Activated gamma-delta T cell (primary cell): ENCODE data around the gene FLAD1.

ENCODE experiments used
- DNase-seq: peaks from one replicate; lab custom pipeline; 2025; lab: John Stamatoyannopoulos, UW

Gene FLAD1

GRCh38 chr1:154951901-154952657 lies 31.1 kb upstream of the FLAD1 start:
- no peak for DNase-seq

- no peak for DNase-seq
Measured at GRCh38 chr1:154952664-154953063, 30.5 kb upstream of the FLAD1 start.

GRCh38 chr1:154953611-154954038 lies 29.5 kb upstream of the FLAD1 start:
- no peak for DNase-seq

- DNase-seq, result no peak
Measured at GRCh38 chr1:154954541-154954940, 28.6 kb upstream of the FLAD1 start.

GRCh38 chr1:154955039-154955717 lies 28.0 kb upstream of the FLAD1 start:
- DNase-seq, result no peak

- DNase-seq, result no peak
Measured at GRCh38 chr1:154955718-154956543, 27.2 kb upstream of the FLAD1 start, which contains the start of gene PBXIP1. PBXIP1 (minus strand) TSS chr1:154956099; CDS start chr1:154953721, 2,378 bp downstream.

GRCh38 chr1:154956544-154956941 lies 26.6 kb upstream of the FLAD1 start:
- no peak for DNase-seq

- no peak for DNase-seq
Measured at GRCh38 chr1:154957091-154957657, 26.0 kb upstream of the FLAD1 start.

- no peak for DNase-seq
Measured at GRCh38 chr1:154958036-154958435, 25.1 kb upstream of the FLAD1 start.

GRCh38 chr1:154958681-154959425 lies 24.3 kb upstream of the FLAD1 start:
- no peak for DNase-seq

- DNase-seq, result no peak
Measured at GRCh38 chr1:154959426-154959780, 23.7 kb upstream of the FLAD1 start.

GRCh38 chr1:154960446-154961136 lies 22.6 kb upstream of the FLAD1 start:
- no peak for DNase-seq

- DNase-seq, result peak; percentile 83
Measured at GRCh38 chr1:154961207-154962155, 21.7 kb upstream of the FLAD1 start, which contains the start of gene PYGO2. PYGO2 (minus strand) TSS chr1:154961782; CDS start chr1:154961576, 206 bp downstream.

- DNase-seq, result no peak
Measured at GRCh38 chr1:154962156-154962749, 20.9 kb upstream of the FLAD1 start.

- DNase-seq, result no peak
Measured at GRCh38 chr1:154962795-154963330, 20.3 kb upstream of the FLAD1 start.

- no peak for DNase-seq
Measured at GRCh38 chr1:154963643-154964042, 19.5 kb upstream of the FLAD1 start.

GRCh38 chr1:154964359-154964758 lies 18.8 kb upstream of the FLAD1 start:
- no peak for DNase-seq

GRCh38 chr1:154966111-154966510 lies 17.0 kb upstream of the FLAD1 start:
- DNase-seq, result no peak
